WI38 (cell line): Measurements from ENCODE around the gene KCNIP1.

Source experiments
- H3K4me3 ChIP-seq: 2 replicates; pipeline ENCODE4 v1.5.1; 2011; ENCODE audit warnings: low read depth, mild to moderate bottlenecking, control low read depth, low read length
- TF ChIP-seq, protein P1 (sequence below): IDR thresholded peaks from 2 replicates; pipeline ENCODE4 v1.5.1; 2012; ENCODE audit warnings: low read depth, mild to moderate bottlenecking, control low read depth, low read length

KCNIP1 gene

GRCh38 chr5:170489199-170489598, 14.6 kb upstream of the KCNIP1 start:
- H3K4me3 ChIP-seq, result no peak overlapping the region
- TF ChIP-seq, protein P1, sequence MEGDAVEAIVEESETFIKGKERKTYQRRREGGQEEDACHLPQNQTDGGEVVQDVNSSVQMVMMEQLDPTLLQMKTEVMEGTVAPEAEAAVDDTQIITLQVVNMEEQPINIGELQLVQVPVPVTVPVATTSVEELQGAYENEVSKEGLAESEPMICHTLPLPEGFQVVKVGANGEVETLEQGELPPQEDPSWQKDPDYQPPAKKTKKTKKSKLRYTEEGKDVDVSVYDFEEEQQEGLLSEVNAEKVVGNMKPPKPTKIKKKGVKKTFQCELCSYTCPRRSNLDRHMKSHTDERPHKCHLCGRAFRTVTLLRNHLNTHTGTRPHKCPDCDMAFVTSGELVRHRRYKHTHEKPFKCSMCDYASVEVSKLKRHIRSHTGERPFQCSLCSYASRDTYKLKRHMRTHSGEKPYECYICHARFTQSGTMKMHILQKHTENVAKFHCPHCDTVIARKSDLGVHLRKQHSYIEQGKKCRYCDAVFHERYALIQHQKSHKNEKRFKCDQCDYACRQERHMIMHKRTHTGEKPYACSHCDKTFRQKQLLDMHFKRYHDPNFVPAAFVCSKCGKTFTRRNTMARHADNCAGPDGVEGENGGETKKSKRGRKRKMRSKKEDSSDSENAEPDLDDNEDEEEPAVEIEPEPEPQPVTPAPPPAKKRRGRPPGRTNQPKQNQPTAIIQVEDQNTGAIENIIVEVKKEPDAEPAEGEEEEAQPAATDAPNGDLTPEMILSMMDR, result no peak

- TF ChIP-seq, protein P1, result no peak
Observed at GRCh38 chr5:170490381-170490780, 13.4 kb upstream of the KCNIP1 start.

DNA sequence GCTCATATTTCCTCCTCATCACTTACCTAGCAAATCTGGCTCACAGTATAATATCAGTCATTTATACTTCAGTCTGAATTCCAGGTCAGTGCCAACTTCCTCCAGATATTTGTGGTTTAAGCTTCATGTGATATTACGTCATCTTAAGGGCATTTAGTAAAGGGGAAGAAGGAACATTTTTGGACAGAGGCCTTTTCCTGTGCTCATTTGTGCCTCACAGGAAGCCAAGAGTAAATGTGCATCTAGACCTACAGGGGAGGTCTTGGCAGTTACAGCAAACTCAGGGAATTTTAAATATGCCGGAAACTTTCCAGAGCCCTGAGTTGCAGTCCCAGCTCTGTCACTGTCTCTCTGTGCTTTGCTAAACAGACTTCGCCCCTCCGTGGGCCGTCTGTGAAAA, 12.3 kb upstream of the KCNIP1 start:
- TF ChIP-seq, protein P1, result no peak
- no peak overlapping the region for H3K4me3 ChIP-seq

More at GRCh38 chr5:170490381-170490780, 13.4 kb upstream of the KCNIP1 start:
- no peak overlapping the region for H3K4me3 ChIP-seq

DNA sequence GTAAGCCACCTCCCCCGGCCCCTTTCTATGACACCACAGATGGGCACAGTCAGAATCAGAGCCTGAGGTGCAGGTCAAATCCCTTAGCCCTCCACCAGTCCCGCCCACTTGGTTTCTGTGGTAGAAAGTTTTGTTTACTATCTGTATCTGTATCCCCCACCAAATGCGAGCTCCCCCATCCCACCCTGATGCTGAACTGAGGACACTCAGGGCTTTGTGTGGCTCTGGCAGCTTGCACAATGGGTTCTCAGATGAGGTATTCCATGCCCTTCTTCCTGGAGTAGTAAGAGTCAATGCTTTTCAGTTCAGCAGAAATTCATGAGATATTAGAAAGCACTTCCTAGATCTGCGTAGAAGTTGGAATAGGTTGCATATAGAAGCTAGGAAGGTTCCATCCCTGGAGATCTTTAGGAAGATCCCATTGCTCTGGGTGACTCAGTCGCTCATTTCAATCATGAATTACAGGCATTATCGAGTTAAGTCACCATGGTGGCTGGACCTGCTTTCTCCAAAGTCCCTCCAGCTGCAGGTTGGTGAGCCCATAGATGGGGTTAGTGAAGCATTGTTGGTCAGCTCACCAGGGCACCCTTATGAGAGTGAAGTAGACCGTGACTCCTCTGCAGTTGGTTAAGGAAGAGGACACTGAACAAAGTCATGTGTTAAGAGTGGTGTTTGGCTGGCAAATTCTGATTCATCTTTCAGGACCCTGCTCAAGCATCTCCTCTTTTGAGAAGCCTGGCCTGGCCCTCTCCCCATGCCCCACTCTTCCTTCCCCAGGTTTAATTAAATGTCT, 10.6 kb upstream of the KCNIP1 start:
- no peak overlapping the region for H3K4me3 ChIP-seq
- TF ChIP-seq, protein P1, result no peak

DNA sequence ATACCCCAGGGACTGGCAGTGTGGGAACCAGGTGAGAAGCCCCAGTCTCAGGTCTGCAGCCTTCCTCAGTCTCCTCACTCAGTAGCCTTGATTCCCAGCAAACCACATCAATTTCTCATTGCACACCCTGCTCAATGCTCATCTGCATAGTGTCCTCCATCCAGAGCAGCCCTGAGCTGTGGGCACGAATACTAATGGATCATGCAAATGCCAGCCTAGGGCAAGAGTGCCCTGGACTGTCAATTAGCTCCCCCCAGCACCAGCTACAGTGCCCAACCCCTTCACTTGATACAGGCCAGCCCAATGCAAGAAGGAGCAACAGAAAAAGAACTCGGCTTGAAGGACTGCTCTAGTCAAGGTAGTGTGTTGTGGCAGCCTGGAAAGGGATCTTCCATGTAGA, 9.8 kb upstream of the KCNIP1 start:
- H3K4me3 ChIP-seq, result no peak overlapping the region
- TF ChIP-seq, protein P1, result no peak

DNA sequence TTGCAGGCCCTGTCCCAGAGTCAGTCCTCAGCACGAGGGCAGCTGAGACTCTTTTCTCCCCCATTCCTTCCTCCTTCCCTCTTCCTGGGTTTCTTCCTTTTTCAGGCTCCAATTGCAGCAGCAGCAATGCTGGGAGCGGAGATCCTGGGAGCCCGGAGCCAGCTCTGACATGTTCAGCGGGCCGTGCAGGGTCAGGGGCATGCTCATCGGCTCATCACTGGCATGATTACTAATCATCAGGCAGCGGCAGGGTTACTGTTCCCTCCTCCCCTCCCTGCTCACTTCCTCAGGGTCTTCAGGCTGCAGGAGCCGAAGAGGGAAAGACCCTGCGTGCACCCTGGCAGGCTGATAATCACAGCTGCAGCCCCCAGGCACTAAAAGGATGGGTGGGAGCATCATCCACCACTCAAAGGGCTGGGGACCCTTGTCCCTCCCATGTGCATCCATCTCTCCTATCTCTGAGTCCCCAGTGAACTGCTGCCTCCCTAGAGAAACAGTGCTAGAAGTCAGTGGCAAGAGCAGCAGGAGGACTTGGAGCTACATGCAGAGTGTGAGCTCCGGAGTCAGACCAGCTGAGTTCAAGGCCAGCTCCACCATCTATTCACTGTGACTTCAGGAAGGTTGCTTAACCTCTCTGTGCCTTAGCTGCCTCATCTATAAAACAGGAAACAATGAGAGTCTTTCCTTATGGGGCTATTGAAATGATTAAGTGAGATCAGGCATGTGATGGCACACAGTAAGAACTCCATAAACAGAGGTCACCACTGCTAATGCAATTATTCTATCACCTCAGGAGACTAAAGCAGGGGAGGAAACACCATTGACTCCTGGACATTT, 7.8 kb upstream of the KCNIP1 start:
- no peak overlapping the region for H3K4me3 ChIP-seq
- TF ChIP-seq, protein P1, result no peak

GRCh38 chr5:170496662-170497028, 7.2 kb upstream of the KCNIP1 start:
- TF ChIP-seq, protein P1, result no peak
- no peak overlapping the region for H3K4me3 ChIP-seq
